Heart left ventricle (tissue), 16 donors: ENCODE data around the gene PCSK2. TPM values are rescaled to one million over a fixed set of nuclear protein-coding genes. Genes with fewer than 3 reads are reported as not detected.

Source experiments
- ATAC-seq, 4 donors: fragments of 200-7000 bp; cut with Tn5 transposase; one replicate each; pipeline ENCODE4 v1.9.1; 2020 to 2022; ENCODE audit warnings: moderate library complexity in 4 of 4, mild to moderate bottlenecking in 3 of 4, moderate number of reproducible peaks in 1 of 4
- DNase-seq, 5 donors: peaks; one replicate each; pipeline ENCODE4 v3.0.0-alpha.2; 2020
- H3K27ac ChIP-seq, 12 donors: fragments of 200-600 bp; sonication (generic) in 4 of 12; one replicate each; pipeline versions ENCODE4 v1.5.0 to v1.8.0; 2016 to 2022; ENCODE audit warnings: mild to moderate bottlenecking in 2 of 12
- H3K27me3 ChIP-seq, 9 donors: fragments of 200-600 bp; sonication (generic) in 2 of 9; one replicate each; pipeline versions ENCODE4 v1.5.1 to v1.8.0; 2016 to 2022; ENCODE audit warnings: mild to moderate bottlenecking in 3 of 9
- H3K36me3 ChIP-seq, 9 donors: fragments of 200-600 bp; sonication (generic) in 2 of 9; one replicate each; pipeline versions ENCODE4 v1.5.0 to v1.8.0; 2018 to 2022; ENCODE audit warnings: mild to moderate bottlenecking in 2 of 9
- H3K4me1 ChIP-seq, 12 donors: fragments of 200-600 bp; sonication (generic) in 4 of 12; one replicate each; pipeline versions ENCODE4 v1.5.0 to v1.8.0; 2016 to 2022; ENCODE audit warnings: mild to moderate bottlenecking in 3 of 12
- H3K4me3 ChIP-seq, 12 donors: fragments of 200-600 bp; sonication (generic) in 4 of 12; one replicate each; pipeline versions ENCODE4 v1.5.0 to v1.8.0; 2017 to 2022; ENCODE audit warnings: mild to moderate bottlenecking in 9 of 12, moderate library complexity in 4 of 12
- H3K9me3 ChIP-seq, 12 donors: fragments of 200-600 bp; sonication (generic) in 4 of 12; one replicate each; pipeline versions ENCODE4 v1.5.0 to v1.8.0; 2016 to 2022; ENCODE audit warnings: mild to moderate bottlenecking in 1 of 12
- POLR2A ChIP-seq, 2 donors: fragments of 450-650 bp; IDR thresholded peaks; one replicate each; pipeline ENCODE4 v1.6.1; 2017; ENCODE audit warnings: antibody characterized with exemption in 2 of 2, mild to moderate bottlenecking in 2 of 2, moderate library complexity in 2 of 2
- WGBS, 4 donors: extraction: QIAGEN DNeasy Blood & Tissue Kit in 2 of 4; methylation state at CpG; one replicate each; pipeline versions ENCODE4 v1.1.5 to v1.1.7; 2013 to 2018; 5-methylcytosine and 5-hydroxymethylcytosine counted together
- intact Hi-C, 10 donors: fragments of 100-400 bp; cut with DNase I; formaldehyde crosslinking; loops; one replicate each; pipeline versions ENCODE4 v1.11.1 to v1.14.2; 2022
- polyA plus RNA-seq, 2 donors: library from polyadenylated mRNA; stranded (reverse); fragments of 200-250 nt; gene quantifications; one replicate each; pipeline ENCODE4 v1.2.3, GENCODE V29; 2013
- total RNA-seq, 9 donors: library from RNA; depleted of rRNA in 2 of 9; stranded (reverse); fragments of >200 nt in 2 of 9; fragmentation: NEBNext Ultra II Directional in 3 of 9; extraction: Animal tissue kit (Norgen Biotek cat#: 25700) in 3 of 9; gene quantifications; one replicate each; pipeline versions ENCODE4 v1.1.0 to v1.2.4, GENCODE V29; 2016 to 2023
- TF ChIP-seq, protein P1 (sequence below), 12 donors: fragments of 200-600 bp; sonication (generic) in 4 of 12; IDR thresholded peaks; one replicate each; pipeline versions ENCODE4 v1.5.0 to v1.8.0; 2018 to 2022; ENCODE audit warnings: antibody characterized with exemption in 12 of 12, mild to moderate bottlenecking in 5 of 12
- donor health status: ischemic (EF 13 %, LVEDD 7.1; RV severe dilation, severe dysfunction).
- donor health status: healthy with polysubstance abuse.
- donor health status: DM: no; HTN: yes; CAD: no.
- donor health status: DM: no; HTN: no; CAD: no.
- donor health status: ischemic (EF 25% LVEDD 6.9; RV normal size, moderate dysfunction).
- donor health status: ischemic (EF 25% LVEDD 5.7; RV mildly dilated, moderate dysfunction).
- donor health status: healthy.
- donor health status: DM: yes; HTN: yes; CAD: no.
- donor health status: ischemic (EF 35%, LVEDD 5.7; RV mildly dilated, moderate dysfunction).
- donor health status: nonischemic (EF 11% LVEDD 7.7; RV severe dilation, severe dysfunction).
- donor health status: DM: yes; HTN: yes; CAD: no.
- donor health status: PGD.
- donor health status: ischemic (EF 29% LVEDD 5.4; RV normal size, mild dysfunction).
- donor health status: nonischemic (EF 23%, LVEDD 6.1; RV moderate dilation, normal function).

Gene PCSK2
- total and polyA plus RNA-seq, 11 donors, result 0.11 to 2.0 (median 0.55) TPM

DNA sequence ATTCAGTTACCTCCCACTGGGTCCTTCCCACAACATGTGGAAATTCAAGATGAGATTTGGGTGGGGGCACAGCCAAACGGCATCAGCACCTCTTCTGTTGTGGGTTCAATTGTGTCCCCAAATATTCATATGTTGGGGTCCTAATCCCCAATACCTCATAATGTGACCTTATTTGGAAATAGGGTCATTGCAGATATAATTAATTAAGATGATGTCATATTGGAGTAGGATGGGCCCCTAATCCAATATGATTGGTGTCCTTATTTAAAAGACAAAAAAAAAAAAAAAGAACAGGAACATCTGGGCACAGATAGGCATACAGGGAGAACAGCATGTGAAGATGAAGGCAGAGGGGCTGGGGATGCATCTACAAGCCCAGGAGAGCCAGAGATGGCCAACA lies 214.9 kb downstream of the PCSK2 start:
- H3K27me3 ChIP-seq, result peaks cover 0 to 44% (median 5%) of the 10 kb centered on the region in 9 donors
- no peak overlapping the region for H3K27ac ChIP-seq
- 79 to 87% (median 83%) methylated on average over 1 of the region's 1 CpG for WGBS, 4 donors
- DNase-seq, result no peak
- no peak for TF ChIP-seq POLR2A (IDR thresholded peaks at IDR 0.05)
- TF ChIP-seq, protein P1, sequence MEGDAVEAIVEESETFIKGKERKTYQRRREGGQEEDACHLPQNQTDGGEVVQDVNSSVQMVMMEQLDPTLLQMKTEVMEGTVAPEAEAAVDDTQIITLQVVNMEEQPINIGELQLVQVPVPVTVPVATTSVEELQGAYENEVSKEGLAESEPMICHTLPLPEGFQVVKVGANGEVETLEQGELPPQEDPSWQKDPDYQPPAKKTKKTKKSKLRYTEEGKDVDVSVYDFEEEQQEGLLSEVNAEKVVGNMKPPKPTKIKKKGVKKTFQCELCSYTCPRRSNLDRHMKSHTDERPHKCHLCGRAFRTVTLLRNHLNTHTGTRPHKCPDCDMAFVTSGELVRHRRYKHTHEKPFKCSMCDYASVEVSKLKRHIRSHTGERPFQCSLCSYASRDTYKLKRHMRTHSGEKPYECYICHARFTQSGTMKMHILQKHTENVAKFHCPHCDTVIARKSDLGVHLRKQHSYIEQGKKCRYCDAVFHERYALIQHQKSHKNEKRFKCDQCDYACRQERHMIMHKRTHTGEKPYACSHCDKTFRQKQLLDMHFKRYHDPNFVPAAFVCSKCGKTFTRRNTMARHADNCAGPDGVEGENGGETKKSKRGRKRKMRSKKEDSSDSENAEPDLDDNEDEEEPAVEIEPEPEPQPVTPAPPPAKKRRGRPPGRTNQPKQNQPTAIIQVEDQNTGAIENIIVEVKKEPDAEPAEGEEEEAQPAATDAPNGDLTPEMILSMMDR (IDR thresholded peaks at IDR 0.05), result no peak
- no peaks in the 10 kb centered on the region for H3K4me1 ChIP-seq
- H3K4me3 ChIP-seq, result no peak overlapping the region
- no peak for ATAC-seq
- no peaks in the 10 kb centered on the region for H3K36me3 ChIP-seq
- H3K9me3 ChIP-seq, result peaks cover 0 to 5% (median 0%) of the 10 kb centered on the region in 12 donors
- intact Hi-C loops, result no loop called here

DNA sequence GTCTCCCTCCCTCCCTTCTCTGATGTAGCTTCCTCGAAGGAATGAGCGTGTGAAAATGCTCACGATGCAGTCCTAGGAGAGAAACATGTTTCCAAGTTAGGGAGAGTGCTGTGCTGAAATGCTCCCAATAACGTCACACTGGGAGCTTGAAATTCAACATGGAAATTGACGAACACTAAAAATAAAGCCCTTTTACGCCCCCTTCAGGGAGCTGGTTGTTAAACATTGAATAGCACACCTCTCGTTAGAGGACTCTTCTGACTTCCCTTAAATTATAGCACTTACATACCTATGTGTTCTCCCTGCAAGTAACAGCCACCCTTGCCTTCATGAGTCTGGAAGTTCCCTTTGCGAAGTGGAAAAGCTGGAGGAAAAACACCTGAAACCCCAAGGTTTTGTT lies 215.7 kb downstream of the PCSK2 start:
- Histone ChIP-seq H3K4me3 (no peak overlapping the region), H3K4me1 (no peaks in the 10 kb centered on the region), H3K9me3 (peaks cover 0 to 5% (median 0%) of the 10 kb centered on the region in 12 donors), H3K27me3 (peaks cover 0 to 41% (median 5%) of the 10 kb centered on the region in 9 donors), H3K27ac (no peak overlapping the region), H3K36me3 (no peaks in the 10 kb centered on the region)
- no peak for TF ChIP-seq POLR2A (IDR thresholded peaks at IDR 0.05)
- TF ChIP-seq, protein P1 (IDR thresholded peaks at IDR 0.05), result no peak
- intact Hi-C loops, result no loop called here
- 34 to 43% (median 36%) methylated on average over 8 of the region's 8 CpGs for WGBS, 4 donors
- DNase-seq, result no peak
- no peak for ATAC-seq

DNA sequence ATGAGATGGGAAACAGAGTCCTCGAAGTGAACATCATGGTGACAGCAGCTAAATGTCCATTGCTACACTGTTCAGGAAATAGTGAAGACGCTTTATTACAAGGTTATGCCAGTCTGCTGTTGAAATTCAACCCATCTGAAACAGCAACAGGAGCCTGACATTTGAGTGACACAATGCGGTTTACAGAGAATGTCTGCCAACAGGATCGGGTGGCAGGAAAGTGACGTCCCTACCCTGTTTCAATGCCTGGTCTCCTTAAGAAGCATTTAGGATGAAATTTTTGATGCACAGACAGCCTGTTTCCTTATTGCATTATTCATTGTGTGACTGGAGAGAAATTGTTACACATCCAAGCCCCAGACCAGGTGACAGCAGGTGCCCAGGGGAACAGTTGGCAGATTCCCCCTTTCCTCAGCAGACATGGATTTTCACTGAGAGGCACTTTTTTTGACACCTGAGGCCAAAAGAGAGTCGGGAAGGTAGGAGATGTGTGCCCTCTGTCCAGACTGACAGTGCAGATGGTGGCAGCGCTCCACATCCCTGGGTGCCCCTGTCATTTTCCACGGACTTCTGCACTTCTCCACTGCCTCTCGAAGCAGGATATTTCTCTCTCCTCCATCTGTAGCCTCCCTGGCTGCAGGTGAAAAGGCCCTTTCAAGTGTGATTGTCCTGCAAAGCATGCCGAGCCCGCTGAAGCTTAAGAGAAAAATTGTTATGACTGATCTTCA lies 216.5 kb downstream of the PCSK2 start:
- H3K9me3 ChIP-seq, result peaks cover 0 to 5% (median 0%) of the 10 kb centered on the region in 12 donors
- H3K36me3 ChIP-seq, result no peaks in the 10 kb centered on the region
- no peaks in the 10 kb centered on the region for H3K4me1 ChIP-seq
- H3K27me3 ChIP-seq, result peaks cover 0 to 39% (median 5%) of the 10 kb centered on the region in 9 donors
- TF ChIP-seq, protein P1 (IDR thresholded peaks at IDR 0.05), result no peak
- no peak for TF ChIP-seq POLR2A (IDR thresholded peaks at IDR 0.05)
- DNase-seq, result no peak
- WGBS, 4 donors, result 65 to 71% (median 69%) methylated on average over 11 of the region's 11 CpGs
- no peak overlapping the region for H3K4me3 ChIP-seq
- no peak for ATAC-seq
- intact Hi-C loops, result no loop called here
- H3K27ac ChIP-seq, result no peak overlapping the region

DNA sequence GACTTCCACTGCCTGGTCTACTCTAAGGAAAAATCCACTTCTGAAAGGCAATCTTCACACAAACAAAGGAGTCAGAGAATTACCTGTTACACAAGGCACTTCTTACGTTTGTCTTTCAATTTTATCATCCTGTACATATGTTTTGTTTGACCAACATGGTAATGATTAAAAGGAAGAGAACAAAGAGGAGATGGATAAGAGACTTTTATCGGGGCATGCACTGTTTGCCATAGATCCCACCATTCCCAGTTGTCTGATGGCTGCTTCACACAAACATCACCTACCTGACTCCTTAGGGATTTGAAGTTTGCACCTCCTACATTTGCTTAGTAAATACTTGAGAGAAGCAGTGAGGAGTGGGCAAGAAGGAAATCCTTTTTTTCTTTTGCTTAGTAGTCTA lies 217.3 kb downstream of the PCSK2 start:
- Histone ChIP-seq H3K4me1 (no peaks in the 10 kb centered on the region), H3K9me3 (peaks cover 0 to 5% (median 0%) of the 10 kb centered on the region in 12 donors), H3K27ac (no peak overlapping the region), H3K36me3 (no peaks in the 10 kb centered on the region), H3K4me3 (no peak overlapping the region), H3K27me3 (peaks cover 0 to 33% (median 5%) of the 10 kb centered on the region in 9 donors)
- ATAC-seq (no peak), DNase-seq (no peak)
- intact Hi-C loops, result no loop called here
- TF ChIP-seq POLR2A (IDR thresholded peaks at IDR 0.05), result no peak
- TF ChIP-seq, protein P1 (IDR thresholded peaks at IDR 0.05), result no peak
- 45 to 60% (median 54%) methylated on average over 2 of the region's 2 CpGs for WGBS, 4 donors
